RWPE2 (cell line): ENCODE results near the gene LGALS4.
"Not testable (repeated sequence)": the region's sequence is repeated elsewhere in the genome, so short reads cannot be mapped to it uniquely, and the experiment has no call there.

Source experiments
- ATAC-seq: fragments of 200-7000 bp; cut with Tn5 transposase; 3 replicates; pipeline ENCODE4 v1.9.1; 2021; ENCODE audit warnings: low read depth
- DNase-seq: peaks from one replicate; pipeline ENCODE4 v3.0.0-alpha.2; 2020; ENCODE audit warnings: low spot score
- H3K27ac ChIP-seq: fragments of 450-650 bp; 2 replicates; pipeline ENCODE4 v1.5.1; 2017; ENCODE audit warnings: mild to moderate bottlenecking; ENCODE audit not compliant: poor library complexity, severe bottlenecking
- H3K27me3 ChIP-seq: fragments of 250-450 bp; sonication (Bioruptor Pico); 2 replicates; pipeline ENCODE4 v1.5.1; 2021; ENCODE audit warnings: mild to moderate bottlenecking, moderate library complexity; ENCODE audit not compliant: insufficient read depth, poor library complexity, severe bottlenecking
- H3K36me3 ChIP-seq: fragments of 250-450 bp; sonication (Bioruptor Pico); 2 replicates; pipeline ENCODE4 v1.5.1; 2020; ENCODE audit warnings: low read depth, mild to moderate bottlenecking, moderate library complexity
- H3K4me1 ChIP-seq: fragments of 250-450 bp; sonication (Bioruptor Pico); 2 replicates; pipeline ENCODE4 v1.5.1; 2021; ENCODE audit warnings: mild to moderate bottlenecking, moderate library complexity; ENCODE audit not compliant: insufficient read depth, poor library complexity, severe bottlenecking
- H3K4me3 ChIP-seq: fragments of 250-450 bp; sonication (Bioruptor Pico); 2 replicates; pipeline ENCODE4 v1.5.1; 2021; ENCODE audit warnings: mild to moderate bottlenecking, moderate library complexity; ENCODE audit not compliant: severe bottlenecking
- H3K9me3 ChIP-seq: fragments of 250-450 bp; sonication (Bioruptor Pico); 2 replicates; pipeline ENCODE4 v1.5.1; 2021; ENCODE audit warnings: mild to moderate bottlenecking, moderate library complexity; ENCODE audit not compliant: severe bottlenecking
- CTCF ChIP-seq: fragments of 450-650 bp; IDR thresholded peaks from one replicate; pipeline ENCODE4 v1.5.1; 2017; ENCODE audit warnings: mild to moderate bottlenecking, moderate library complexity; ENCODE audit not compliant: poor library complexity, severe bottlenecking

Gene LGALS4

GRCh38 chr19:38759590-38760003 lies 53.1 kb downstream of the LGALS4 start:
- H3K9me3 ChIP-seq, result no peaks in the 10 kb centered on the region
- DNase-seq (no peak), ATAC-seq (no peak)
- no peaks in the 10 kb centered on the region for H3K36me3 ChIP-seq
- H3K4me3 ChIP-seq, result no peak overlapping the region
- no peaks in the 10 kb centered on the region for H3K27me3 ChIP-seq
- TF ChIP-seq CTCF, result no peak
- no peak overlapping the region for H3K27ac ChIP-seq
- H3K4me1 ChIP-seq, result no peaks in the 10 kb centered on the region

- not testable (repeated sequence) for H3K4me1 ChIP-seq, ATAC-seq, H3K27me3 ChIP-seq, H3K4me3 ChIP-seq, H3K27ac ChIP-seq, H3K36me3 ChIP-seq, DNase-seq, H3K9me3 ChIP-seq
Measured at GRCh38 chr19:38754196-38754595, 58.5 kb downstream of the LGALS4 start.

DNA sequence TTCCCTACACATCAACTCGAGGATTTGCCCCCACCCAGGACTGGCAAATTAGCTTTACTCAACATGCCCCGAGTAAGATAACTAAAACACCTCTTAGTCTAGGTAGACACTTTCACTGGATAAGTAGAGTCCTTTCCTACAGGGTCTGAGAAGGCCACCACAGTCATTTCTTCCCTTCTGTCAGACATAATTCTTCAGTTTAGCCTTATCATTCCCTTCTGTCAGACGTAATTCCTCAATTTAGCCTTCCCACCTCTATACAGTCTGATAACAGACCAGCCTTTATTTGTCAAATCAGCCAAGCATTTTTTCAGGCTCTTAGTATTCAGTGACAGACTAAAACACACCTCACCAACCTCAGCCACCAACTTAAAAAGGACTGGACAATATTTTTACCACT lies 59.0 kb downstream of the LGALS4 start:
- DNase-seq, H3K4me3 ChIP-seq, H3K36me3 ChIP-seq, H3K9me3 ChIP-seq, H3K4me1 ChIP-seq, H3K27ac ChIP-seq, H3K27me3 ChIP-seq, ATAC-seq: not testable (repeated sequence)
